Endothelial cell of umbilical vein (primary cell): ENCODE data around the gene GPRC6A. TPM values are rescaled to one million over a fixed set of nuclear protein-coding genes. Genes with fewer than 3 reads are reported as not detected.

ENCODE experiments used
- BruUV-seq: library from RNA; stranded (reverse); fragments of 400-500 nt; replicated peaks from 2 replicates; lab custom pipeline; 2021; lab: Mats Ljungman, UMichigan
- CTCF ChIA-PET: fragments of 300-600, 350-600 bp; sonication (Branson Sonifier 250); formaldehyde crosslinking; loops from one replicate; lab custom pipeline; 2021; ENCODE audit warnings: antibody characterized with exemption, inconsistent platforms; lab: Charles Lee
- POLR2A ChIA-PET: fragments of 300-600, 350-600 bp; sonication (Branson Sonifier 250); formaldehyde crosslinking; loops from one replicate; lab custom pipeline; 2021; ENCODE audit warnings: antibody characterized with exemption, inconsistent platforms; lab: Charles Lee
- DNase-seq: peaks from one replicate; pipeline ENCODE4 v3.0.0-alpha.2; 2011; ENCODE audit warnings: low read depth, low spot score
- FAIRE-seq: peaks from 2 replicates; lab custom pipeline; 2011; peaks lifted over from hg19 to GRCh38; lab: Jason Lieb, UNC
- H2AFZ ChIP-seq: 2 replicates; pipeline ENCODE4 v1.6.0; 2012; ENCODE audit warnings: low read depth, low read length, control low read depth, inconsistent platforms
- H3K27ac ChIP-seq: 2 replicates; pipeline ENCODE4 v1.5.1; 2011; ENCODE audit warnings: low read depth, mild to moderate bottlenecking, control low read depth, low read length, moderate library complexity; ENCODE audit not compliant: insufficient read depth
- H3K27me3 ChIP-seq, 2 experiments: 2 replicates each; pipeline versions ENCODE4 v1.6.0 to v1.6.1; 2011; ENCODE audit warnings: low read length in 2 of 2, mixed read lengths in 1 of 2; ENCODE audit not compliant: control insufficient read depth in 2 of 2, insufficient read depth in 2 of 2
- H3K36me3 ChIP-seq, 2 experiments: 2 replicates in 1 of 2; 3 replicates in 1 of 2; pipeline ENCODE4 v1.5.1; 2011; ENCODE audit warnings: low read length in 2 of 2, mild to moderate bottlenecking in 1 of 2, moderate library complexity in 1 of 2; ENCODE audit not compliant: control insufficient read depth in 2 of 2, insufficient read depth in 2 of 2; ENCODE audit errors: extremely low read depth in 1 of 2
- H3K4me1 ChIP-seq: 3 replicates; pipeline ENCODE4 v1.5.1; 2011; ENCODE audit warnings: mild to moderate bottlenecking, low read length; ENCODE audit not compliant: control insufficient read depth, insufficient read depth; ENCODE audit errors: extremely low read depth
- H3K4me2 ChIP-seq: 2 replicates; pipeline ENCODE4 v1.6.1; 2011; ENCODE audit warnings: low read length, control low read depth, mixed read lengths; ENCODE audit not compliant: insufficient read depth
- H3K4me3 ChIP-seq, 3 experiments: fragments of 200-600 bp in 1 of 3; sonication (generic), shearing (Covaris generic) in 1 of 3; replicated peaks in 1 of 3; 2 replicates each; pipeline ENCODE4 v1.5.1; 2011 to 2016; ENCODE audit warnings: control low read depth in 3 of 3, low read length in 3 of 3, mild to moderate bottlenecking in 2 of 3, inconsistent platforms in 1 of 3, low read depth in 1 of 3, moderate library complexity in 1 of 3; ENCODE audit not compliant: insufficient read depth in 1 of 3
- H3K79me2 ChIP-seq: 2 replicates; pipeline ENCODE4 v1.6.0; 2012; ENCODE audit warnings: low read length, inconsistent platforms; ENCODE audit not compliant: control insufficient read depth, insufficient read depth
- H3K9ac ChIP-seq: replicated peaks from 2 replicates; pipeline ENCODE3; 2011; ENCODE audit warnings: low read length, control low read depth; ENCODE audit not compliant: insufficient read depth; ENCODE audit errors: extremely low read depth
- H3K9me1 ChIP-seq: replicated peaks from 3 replicates; pipeline ENCODE4 v1.6.0; 2011; ENCODE audit warnings: mild to moderate bottlenecking, low read length; ENCODE audit not compliant: control insufficient read depth, insufficient read depth; ENCODE audit errors: extremely low read depth
- H3K9me3 ChIP-seq: replicated peaks from 2 replicates; pipeline ENCODE4 v1.5.1; 2012; ENCODE audit warnings: low read length, inconsistent platforms; ENCODE audit not compliant: control insufficient read depth, insufficient read depth
- H4K20me1 ChIP-seq: replicated peaks from 2 replicates; pipeline ENCODE3; 2011; ENCODE audit warnings: mild to moderate bottlenecking, low read length; ENCODE audit not compliant: control insufficient read depth, insufficient read depth; ENCODE audit errors: extremely low read depth
- EZH2 ChIP-seq: IDR thresholded peaks from 2 replicates; pipeline ENCODE4 v1.6.1; 2012; ENCODE audit warnings: borderline replicate concordance, low read depth, mild to moderate bottlenecking, moderate library complexity, low read length, inconsistent platforms; ENCODE audit not compliant: severe bottlenecking
- FOS ChIP-seq: IDR thresholded peaks from 2 replicates; pipeline ENCODE4 v1.6.1; 2011; ENCODE audit warnings: mild to moderate bottlenecking, low read length, moderate library complexity, borderline replicate concordance; ENCODE audit not compliant: insufficient read depth
- GATA2 ChIP-seq: IDR thresholded peaks from 2 replicates; pipeline ENCODE4 v1.7.0; 2011; ENCODE audit warnings: low read depth, mild to moderate bottlenecking, moderate library complexity, mixed read lengths, low read length; ENCODE audit not compliant: insufficient read length, insufficient read depth
- JUN ChIP-seq: IDR thresholded peaks from 2 replicates; pipeline ENCODE4 v1.6.1; 2011; ENCODE audit warnings: borderline replicate concordance, low read depth; ENCODE audit not compliant: insufficient read length, insufficient read depth
- MYC ChIP-seq: IDR thresholded peaks from one replicate; pipeline ENCODE4 v1.6.1; 2011; ENCODE audit warnings: mild to moderate bottlenecking, low read depth, low read length
- POLR2A ChIP-seq: IDR thresholded peaks from 2 replicates; pipeline ENCODE4 v1.6.1; 2012; ENCODE audit warnings: low read depth, mild to moderate bottlenecking, control low read depth, low read length
- POLR2AphosphoS5 ChIP-seq: IDR thresholded peaks from 2 replicates; pipeline ENCODE4 v1.6.1; 2012; ENCODE audit warnings: low read depth, mild to moderate bottlenecking, control low read depth, low read length, moderate library complexity; ENCODE audit not compliant: insufficient read depth
- dilution Hi-C: fragments of 300-500 bp; cut with MboI; formaldehyde crosslinking; loops from one replicate; pipeline ENCODE4 v1.15.0; 2019; ENCODE audit warnings: low sequenced_read_pairs; ENCODE audit not compliant: extremely low pct_ligation_motif_present
- intact Hi-C: fragments of 100-400 bp; cut with micrococcal nuclease; formaldehyde crosslinking; loops from one replicate; pipeline ENCODE4 v1.10.0; 2022
- polyA plus RNA-seq, 4 experiments: library from polyadenylated mRNA; depleted of rRNA in 3 of 4; stranded (reverse) in 3 of 4; unstranded in 1 of 4; fragments of >200 nt; gene quantifications; 2 replicates each; pipeline versions ENCODE4 v1.2.1 to v1.2.3, GENCODE V29; 2011 to 2012; ENCODE audit warnings: missing spikeins in 1 of 4
- total RNA-seq: library from RNA; stranded (reverse); gene quantifications from 2 replicates; pipeline ENCODE4 v1.2.3, GENCODE V29; 2021
- TF ChIP-seq, protein P1 (sequence below), 2 donors: IDR thresholded peaks; 1 replicate in 1 of 2; 2 replicates in 1 of 2; pipeline ENCODE4 v1.5.1; 2011; ENCODE audit warnings: low read length in 2 of 2, mild to moderate bottlenecking in 2 of 2, moderate library complexity in 2 of 2, control low read depth in 1 of 2, inconsistent platforms in 1 of 2, low read depth in 1 of 2; ENCODE audit not compliant: insufficient read depth in 1 of 2; ENCODE audit errors: extremely low read depth in 1 of 2
- TF ChIP-seq, protein P2 (sequence below): IDR thresholded peaks from 2 replicates; pipeline ENCODE4 v1.6.1; 2011; ENCODE audit not compliant: insufficient read depth, insufficient read length

Gene GPRC6A
- total and polyA plus RNA-seq, 2 donors (not counting 3 experiments of a cell fraction or from before 2014, with no cell fraction given), result not detected

DNA sequence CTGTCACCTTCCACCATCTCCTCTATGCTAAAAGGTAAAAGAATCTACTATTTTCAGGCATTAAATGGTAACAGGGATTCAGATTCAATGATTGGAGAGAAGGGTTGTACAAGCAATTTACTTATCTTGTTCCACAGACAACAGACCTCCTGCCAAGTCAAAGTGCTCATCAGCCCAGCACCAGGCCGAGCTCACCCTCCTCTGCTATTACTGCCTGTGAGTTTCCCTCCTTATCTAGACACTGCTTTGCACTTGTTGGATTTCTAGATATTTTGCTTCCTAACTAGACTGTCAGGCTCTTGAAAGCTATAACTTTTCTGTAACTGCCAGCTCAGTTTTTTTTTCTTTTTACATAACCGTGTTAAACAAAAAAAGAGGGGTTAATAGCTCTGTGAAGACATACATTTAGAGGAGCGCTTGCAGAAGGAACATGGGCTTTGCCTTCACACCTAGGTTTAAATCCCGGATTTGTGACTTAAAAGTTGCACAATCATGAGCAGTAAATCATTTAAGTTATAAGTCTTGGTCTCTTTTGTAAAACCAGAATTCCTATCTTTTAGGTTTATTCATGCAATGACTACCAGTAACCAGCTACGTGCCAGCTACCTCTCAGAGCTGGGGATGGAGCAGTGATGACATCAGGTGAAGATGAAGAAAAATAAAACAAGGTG, 62.2 kb downstream of the GPRC6A start:
- H3K36me3 ChIP-seq, result no peaks in the 10 kb centered on the region
- H4K20me1 ChIP-seq, result no peaks in the 10 kb centered on the region
- FAIRE-seq (no peak), DNase-seq (no peak)
- no TSS peak for BruUV-seq
- H3K4me1 ChIP-seq, result peaks cover 7% of the 10 kb centered on the region
- intact Hi-C loops (no loop called here), dilution Hi-C loops (no loop called here)
- H3K9me3 ChIP-seq, result no peaks in the 10 kb centered on the region
- peaks cover 12 to 15% of the 10 kb centered on the region in 2 experiments for H3K27me3 ChIP-seq
- H2AFZ ChIP-seq, result no peak overlapping the region
- POLR2A ChIA-PET, result no interaction called here
- no peaks in the 10 kb centered on the region for H3K79me2 ChIP-seq
- H3K4me3 ChIP-seq, result no peak overlapping the region
- H3K9me1 ChIP-seq, result no peaks in the 10 kb centered on the region
- no peak overlapping the region for H3K9ac ChIP-seq
- TF ChIP-seq POLR2A (no peak), GATA2 (no peak), JUN (no peak), FOS (no peak), EZH2 (no peak), POLR2AphosphoS5 (no peak), MYC (no peak)
- TF ChIP-seq, protein P1, sequence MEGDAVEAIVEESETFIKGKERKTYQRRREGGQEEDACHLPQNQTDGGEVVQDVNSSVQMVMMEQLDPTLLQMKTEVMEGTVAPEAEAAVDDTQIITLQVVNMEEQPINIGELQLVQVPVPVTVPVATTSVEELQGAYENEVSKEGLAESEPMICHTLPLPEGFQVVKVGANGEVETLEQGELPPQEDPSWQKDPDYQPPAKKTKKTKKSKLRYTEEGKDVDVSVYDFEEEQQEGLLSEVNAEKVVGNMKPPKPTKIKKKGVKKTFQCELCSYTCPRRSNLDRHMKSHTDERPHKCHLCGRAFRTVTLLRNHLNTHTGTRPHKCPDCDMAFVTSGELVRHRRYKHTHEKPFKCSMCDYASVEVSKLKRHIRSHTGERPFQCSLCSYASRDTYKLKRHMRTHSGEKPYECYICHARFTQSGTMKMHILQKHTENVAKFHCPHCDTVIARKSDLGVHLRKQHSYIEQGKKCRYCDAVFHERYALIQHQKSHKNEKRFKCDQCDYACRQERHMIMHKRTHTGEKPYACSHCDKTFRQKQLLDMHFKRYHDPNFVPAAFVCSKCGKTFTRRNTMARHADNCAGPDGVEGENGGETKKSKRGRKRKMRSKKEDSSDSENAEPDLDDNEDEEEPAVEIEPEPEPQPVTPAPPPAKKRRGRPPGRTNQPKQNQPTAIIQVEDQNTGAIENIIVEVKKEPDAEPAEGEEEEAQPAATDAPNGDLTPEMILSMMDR (IDR thresholded peaks at IDR 0.05; ENCODE audit: extremely low read depth in 1 of 2, insufficient read depth in 1 of 2, low read depth in 1 of 2, low read length in 2 of 2), result no peak
- TF ChIP-seq, protein P2, sequence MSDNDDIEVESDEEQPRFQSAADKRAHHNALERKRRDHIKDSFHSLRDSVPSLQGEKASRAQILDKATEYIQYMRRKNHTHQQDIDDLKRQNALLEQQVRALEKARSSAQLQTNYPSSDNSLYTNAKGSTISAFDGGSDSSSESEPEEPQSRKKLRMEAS, result no peak
- CTCF ChIA-PET, result interaction anchor here (0.6 to 1.4 kb wide), 4 partner anchors 8 to 479 kb away, joined by 3 to 4 read pairs (median 3); no protein-coding TSS in a partner anchor
- no peak overlapping the region for H3K27ac ChIP-seq
- no peak overlapping the region for H3K4me2 ChIP-seq
